Mammary microvascular endothelial cell (primary cell): Measurements from ENCODE around the gene RCL1. TPM values are rescaled to one million over a fixed set of nuclear protein-coding genes. Genes with fewer than 3 reads are reported as not detected.

Source experiments
- total RNA-seq: library from RNA; depleted of rRNA; stranded (reverse); fragments of >200 nt; gene quantifications from 2 replicates; pipeline ENCODE4 v1.2.3, GENCODE V29; 2015

The RCL1 gene, protein sequence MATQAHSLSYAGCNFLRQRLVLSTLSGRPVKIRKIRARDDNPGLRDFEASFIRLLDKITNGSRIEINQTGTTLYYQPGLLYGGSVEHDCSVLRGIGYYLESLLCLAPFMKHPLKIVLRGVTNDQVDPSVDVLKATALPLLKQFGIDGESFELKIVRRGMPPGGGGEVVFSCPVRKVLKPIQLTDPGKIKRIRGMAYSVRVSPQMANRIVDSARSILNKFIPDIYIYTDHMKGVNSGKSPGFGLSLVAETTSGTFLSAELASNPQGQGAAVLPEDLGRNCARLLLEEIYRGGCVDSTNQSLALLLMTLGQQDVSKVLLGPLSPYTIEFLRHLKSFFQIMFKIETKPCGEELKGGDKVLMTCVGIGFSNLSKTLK
- 13.9 and 17.4 TPM in 2 replicates for total RNA-seq

DNA sequence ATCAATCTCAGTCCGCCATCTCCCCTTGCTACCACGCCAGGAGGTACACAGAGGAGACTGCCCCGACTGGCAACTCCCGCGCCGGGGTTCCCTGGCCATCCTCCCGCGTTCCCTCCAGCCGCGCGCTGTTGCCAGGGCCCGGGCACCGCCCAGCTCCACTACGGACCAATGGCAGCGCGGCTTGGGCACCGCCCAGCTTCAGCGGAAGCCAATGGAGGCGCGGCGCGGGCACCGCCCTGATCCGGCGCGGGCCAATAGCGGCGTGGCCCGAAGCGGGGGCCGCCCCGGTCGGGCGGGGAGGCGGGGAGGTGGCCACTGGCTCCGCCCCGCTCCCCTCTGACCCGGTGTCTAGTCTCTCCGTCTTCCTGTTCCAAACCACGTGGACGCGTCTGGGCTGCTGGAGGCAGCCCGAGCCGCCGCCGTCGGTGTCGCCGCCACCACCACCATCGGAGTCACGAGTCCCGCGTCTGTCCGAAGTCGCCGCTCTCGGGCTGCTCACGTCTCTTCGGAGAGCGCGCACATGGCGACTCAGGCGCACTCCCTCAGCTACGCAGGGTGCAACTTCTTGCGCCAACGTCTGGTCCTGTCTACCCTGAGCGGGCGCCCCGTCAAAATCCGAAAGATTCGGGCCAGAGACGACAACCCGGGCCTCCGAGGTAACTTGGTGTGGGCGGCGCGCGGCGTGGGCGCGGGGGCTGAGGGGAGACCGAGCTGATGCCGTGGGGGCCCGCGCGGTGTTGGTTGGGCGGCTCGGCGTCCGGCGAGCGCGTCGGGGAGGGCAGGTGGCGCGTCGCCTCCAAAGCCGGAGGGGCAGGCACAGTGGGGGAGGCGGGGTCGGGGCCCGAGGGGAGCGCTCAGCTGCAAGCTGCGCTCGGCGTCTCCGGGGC lies at the start of gene RCL1:
TSS of gene RCL1 (plus strand) at position 373 of the 887 bp plus-strand sequence. CDS start at position 521, 148 bp downstream.

Other genes with a start within 250 kb of the RCL1 start
- gene PLPP6, start 130.7 kb upstream of the RCL1 start, total RNA-seq: 7.2 and 9.2 TPM in 2 replicates
- 0.80 and 0.94 TPM in 2 replicates for gene SPATA6L, start 126.5 kb upstream of the RCL1 start, total RNA-seq
- 4.4 and 6.0 TPM in 2 replicates for gene CDC37L1, start 113.4 kb upstream of the RCL1 start, total RNA-seq
- 33.4 and 35.3 TPM in 2 replicates for gene AK3, start 51.7 kb upstream of the RCL1 start, total RNA-seq
- gene JAK2, start 192.3 kb downstream of the RCL1 start, total RNA-seq: 6.0 and 6.5 TPM in 2 replicates